CD4-positive, alpha-beta T cell (primary cell): Measurements from ENCODE around the gene MYD88. TPM values are rescaled to one million over a fixed set of nuclear protein-coding genes. Genes with fewer than 3 reads are reported as not detected.

Experiments used
- ATAC-seq: fragments of 200-7000 bp; cut with Tn5 transposase; one replicate; pipeline ENCODE4 v1.10.0; 2022; ENCODE audit warnings: mild to moderate bottlenecking; ENCODE audit not compliant: poor library complexity
- CTCF ChIA-PET: fragments of 350-600 bp; sonication (Branson Sonifier 250); formaldehyde crosslinking; loops from one replicate; lab custom pipeline; 2021; ENCODE audit warnings: antibody characterized with exemption, inconsistent platforms; lab: Charles Lee
- POLR2A ChIA-PET: fragments of 350-600 bp; sonication (Branson Sonifier 250); formaldehyde crosslinking; loops from one replicate; lab custom pipeline; 2021; ENCODE audit warnings: antibody characterized with exemption, inconsistent platforms; lab: Charles Lee
- DNase-seq, 14 experiments: peaks; one replicate each; pipeline ENCODE4 v3.0.0-alpha.2; 2013 to 2020; ENCODE audit warnings: mixed read lengths in 2 of 14
- H3K27ac ChIP-seq, 2 donors: one replicate each; pipeline versions ENCODE4 v1.5.1 to v1.7.0; 2013; ENCODE audit warnings: low read length in 2 of 2, low read depth in 1 of 2, mild to moderate bottlenecking in 1 of 2
- H3K27me3 ChIP-seq, 2 experiments: 1 replicate in 1 of 2; 2 replicates in 1 of 2; pipeline versions ENCODE4 v1.6.1 to v1.7.0; 2013; ENCODE audit warnings: low read length in 2 of 2, control low read depth in 1 of 2, mild to moderate bottlenecking in 1 of 2, moderate library complexity in 1 of 2; ENCODE audit not compliant: insufficient read depth in 2 of 2, control insufficient read depth in 1 of 2
- H3K36me3 ChIP-seq: one replicate; pipeline ENCODE4 v1.6.1; 2013; ENCODE audit warnings: low read length, control low read depth; ENCODE audit not compliant: insufficient read depth
- H3K4me1 ChIP-seq: one replicate; pipeline ENCODE4 v1.6.1; 2013; ENCODE audit warnings: low read length, control low read depth; ENCODE audit not compliant: insufficient read depth
- H3K4me3 ChIP-seq: one replicate; pipeline ENCODE4 v1.5.1; 2013; ENCODE audit warnings: mild to moderate bottlenecking, low read length, moderate library complexity
- H3K9me3 ChIP-seq, 2 experiments: 1 replicate in 1 of 2; 2 replicates in 1 of 2; pipeline versions ENCODE4 v1.6.1 to v1.7.0; 2013; ENCODE audit warnings: low read length in 2 of 2, mild to moderate bottlenecking in 2 of 2, control low read depth in 1 of 2, moderate library complexity in 1 of 2; ENCODE audit not compliant: control insufficient read depth in 1 of 2, insufficient read depth in 1 of 2
- H3K27ac Mint-ChIP-seq: one replicate; pipeline ENCODE4 v1.8.0; 2020; ENCODE audit warnings: mixed read lengths
- H3K27me3 Mint-ChIP-seq: one replicate; pipeline ENCODE4 v1.8.0; 2021; ENCODE audit warnings: mixed read lengths
- H3K36me3 Mint-ChIP-seq: one replicate; pipeline ENCODE4 v1.8.0; 2021; ENCODE audit warnings: low read depth, mixed read lengths
- H3K4me1 Mint-ChIP-seq: one replicate; pipeline ENCODE4 v1.8.0; 2021; ENCODE audit warnings: low read depth, mixed read lengths
- H3K4me3 Mint-ChIP-seq: one replicate; pipeline ENCODE4 v1.8.0; 2020; ENCODE audit warnings: mild to moderate bottlenecking, mixed read lengths
- H3K9me3 Mint-ChIP-seq: one replicate; pipeline ENCODE4 v1.8.0; 2020; ENCODE audit warnings: mixed read lengths
- intact Hi-C, 2 experiments: fragments of 100-400 bp; cut with DNase I in 1 of 2; cut with micrococcal nuclease in 1 of 2; formaldehyde crosslinking; loops; one replicate each; pipeline versions ENCODE4 v1.15.1 to v1.9.0; 2023 to 2025; cut with DNase I, micrococcal nuclease
- total RNA-seq, 174 experiments: library from RNA in 2 of 174; stranded (reverse) in 2 of 174; gene quantifications; one replicate each; pipeline ENCODE4 v1.2.3 and lab custom pipeline; 2021 to 2026
- TF ChIP-seq, protein P1 (sequence below): fragments of 200-600 bp; IDR thresholded peaks from one replicate; pipeline ENCODE4 v1.8.0; 2022; ENCODE audit warnings: antibody characterized with exemption, mild to moderate bottlenecking

Gene MYD88
- total RNA-seq, 2 experiments from 2014 or later = 26.9 to 27.2 TPM

DNA sequence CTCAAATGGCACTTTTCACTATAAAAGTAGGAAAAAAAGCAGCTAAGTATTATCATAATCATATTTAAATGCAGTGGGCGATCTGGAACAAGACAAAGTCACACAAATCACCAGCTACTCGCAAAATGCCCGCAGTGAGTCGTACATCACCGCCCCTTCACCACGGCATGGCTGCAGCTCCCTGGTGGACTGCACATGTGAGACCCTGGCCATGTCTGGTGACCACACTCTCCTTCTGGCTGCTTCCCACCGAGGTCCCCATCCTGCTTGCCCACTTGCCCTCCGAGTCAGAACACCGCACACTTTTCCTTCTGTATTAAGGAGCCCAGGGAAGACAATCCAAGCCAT lies 40.1 kb upstream of the MYD88 start:
- no peak overlapping the region for H3K4me3 Mint-ChIP-seq
- ATAC-seq = no peak
- intact Hi-C loops = no loop called here

DNA sequence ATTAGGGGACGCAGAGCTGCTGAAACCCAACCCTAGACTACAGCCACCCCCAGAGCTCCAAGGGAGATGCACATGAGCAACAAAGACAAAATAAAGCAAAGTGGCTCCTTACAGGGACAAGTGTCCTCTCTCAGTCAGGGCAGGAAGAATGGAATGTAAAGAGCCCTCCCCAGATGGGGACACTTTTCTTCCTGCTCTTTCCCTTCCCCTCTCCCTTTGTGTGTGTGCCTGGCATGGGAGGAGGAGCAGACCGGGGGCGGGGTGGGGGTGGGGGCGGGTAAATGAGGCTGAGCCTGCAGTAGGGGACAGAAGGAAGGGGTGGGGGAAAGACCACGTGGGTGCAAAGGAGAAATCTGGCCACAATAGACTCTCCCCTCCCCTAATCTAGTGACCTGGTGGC lies 38.9 kb upstream of the MYD88 start:
- Histone ChIP-seq H3K27ac (no peak overlapping the region), H3K27me3 (no peaks in the 10 kb centered on the region), H3K4me3 (no peak overlapping the region), H3K4me1 (no peaks in the 10 kb centered on the region), H3K9me3 (no peaks in the 10 kb centered on the region), H3K36me3 (no peaks in the 10 kb centered on the region)
- H3K4me3 Mint-ChIP-seq = no peak overlapping the region
- no peak overlapping the region for H3K27ac Mint-ChIP-seq
- TF ChIP-seq, protein P1, sequence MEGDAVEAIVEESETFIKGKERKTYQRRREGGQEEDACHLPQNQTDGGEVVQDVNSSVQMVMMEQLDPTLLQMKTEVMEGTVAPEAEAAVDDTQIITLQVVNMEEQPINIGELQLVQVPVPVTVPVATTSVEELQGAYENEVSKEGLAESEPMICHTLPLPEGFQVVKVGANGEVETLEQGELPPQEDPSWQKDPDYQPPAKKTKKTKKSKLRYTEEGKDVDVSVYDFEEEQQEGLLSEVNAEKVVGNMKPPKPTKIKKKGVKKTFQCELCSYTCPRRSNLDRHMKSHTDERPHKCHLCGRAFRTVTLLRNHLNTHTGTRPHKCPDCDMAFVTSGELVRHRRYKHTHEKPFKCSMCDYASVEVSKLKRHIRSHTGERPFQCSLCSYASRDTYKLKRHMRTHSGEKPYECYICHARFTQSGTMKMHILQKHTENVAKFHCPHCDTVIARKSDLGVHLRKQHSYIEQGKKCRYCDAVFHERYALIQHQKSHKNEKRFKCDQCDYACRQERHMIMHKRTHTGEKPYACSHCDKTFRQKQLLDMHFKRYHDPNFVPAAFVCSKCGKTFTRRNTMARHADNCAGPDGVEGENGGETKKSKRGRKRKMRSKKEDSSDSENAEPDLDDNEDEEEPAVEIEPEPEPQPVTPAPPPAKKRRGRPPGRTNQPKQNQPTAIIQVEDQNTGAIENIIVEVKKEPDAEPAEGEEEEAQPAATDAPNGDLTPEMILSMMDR = no peak
- peaks cover 6% of the 10 kb centered on the region for H3K36me3 Mint-ChIP-seq
- intact Hi-C loops = no loop called here
- DNase-seq (no peak), ATAC-seq (no peak)
- no peaks in the 10 kb centered on the region for H3K9me3 Mint-ChIP-seq
- ChIA-PET POLR2A (no interaction called here), CTCF (no interaction called here)
- no peaks in the 10 kb centered on the region for H3K4me1 Mint-ChIP-seq
- no peaks in the 10 kb centered on the region for H3K27me3 Mint-ChIP-seq

More for the DNA sequence above, 40.1 kb upstream of the MYD88 start:
- Histone ChIP-seq H3K4me3 (no peak overlapping the region), H3K4me1 (no peaks in the 10 kb centered on the region), H3K36me3 (no peaks in the 10 kb centered on the region), H3K27me3 (no peaks in the 10 kb centered on the region), H3K27ac (no peak overlapping the region), H3K9me3 (no peaks in the 10 kb centered on the region)
- H3K27me3 Mint-ChIP-seq = no peaks in the 10 kb centered on the region
- ChIA-PET CTCF (no interaction called here), POLR2A (no interaction called here)
- no peaks in the 10 kb centered on the region for H3K36me3 Mint-ChIP-seq
- DNase-seq = no peak
- no peaks in the 10 kb centered on the region for H3K4me1 Mint-ChIP-seq
- H3K9me3 Mint-ChIP-seq = no peaks in the 10 kb centered on the region
- TF ChIP-seq, protein P1 = no peak
- H3K27ac Mint-ChIP-seq = no peak overlapping the region

DNA sequence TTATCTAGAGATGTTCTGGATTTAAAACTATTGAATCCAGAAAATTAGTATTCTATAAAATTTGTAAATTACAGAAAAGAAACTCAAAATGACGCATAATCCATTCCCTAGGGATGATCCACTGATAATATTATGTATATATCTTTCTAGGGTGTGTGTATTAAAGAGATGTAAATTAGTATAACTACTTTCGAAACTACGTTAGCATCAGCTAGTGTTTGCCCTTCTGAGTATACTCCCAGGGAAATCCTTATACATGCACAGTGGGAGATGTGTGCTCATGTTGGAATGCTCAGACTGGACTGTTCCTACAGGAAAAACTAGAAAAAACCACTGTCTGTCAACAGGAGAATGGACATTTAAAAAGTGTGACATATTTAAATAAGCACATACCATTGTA lies 38.0 kb upstream of the MYD88 start:
- Histone ChIP-seq H3K4me3 (no peak overlapping the region), H3K36me3 (no peaks in the 10 kb centered on the region), H3K4me1 (no peaks in the 10 kb centered on the region), H3K27ac (no peak overlapping the region), H3K9me3 (no peaks in the 10 kb centered on the region), H3K27me3 (no peaks in the 10 kb centered on the region)
- CTCF ChIA-PET = no interaction called here
- DNase-seq (no peak), ATAC-seq (no peak)
- no peak overlapping the region for H3K27ac Mint-ChIP-seq
- no peaks in the 10 kb centered on the region for H3K9me3 Mint-ChIP-seq
- no peaks in the 10 kb centered on the region for H3K27me3 Mint-ChIP-seq
- H3K4me1 Mint-ChIP-seq = no peaks in the 10 kb centered on the region
- H3K36me3 Mint-ChIP-seq = peaks cover 14% of the 10 kb centered on the region
- intact Hi-C loops = loop anchor here in 1 of 2 experiments (5.0 kb wide), 1 partner anchor 263 kb away; no protein-coding TSS in a partner anchor
- TF ChIP-seq, protein P1 = no peak
- H3K4me3 Mint-ChIP-seq = no peak overlapping the region
- POLR2A ChIA-PET = no interaction called here
